SK-N-SH treated with all-trans-retinoic acid at 6 μM for 48 hours (cell line): ENCODE data around the gene CSNK1G3.

Source experiments
- ATAC-seq: fragments of 200-7000 bp; cut with Tn5 transposase; 3 replicates; pipeline ENCODE4 v1.9.1; 2020; ENCODE audit warnings: mild to moderate bottlenecking, moderate library complexity
- BACH2 ChIP-seq: fragments of 250-450 bp; sonication (Bioruptor Pico); IDR thresholded peaks from 2 replicates; pipeline ENCODE4 v1.9.0; 2021; ENCODE audit warnings: mild to moderate bottlenecking, borderline replicate concordance
- CREB5 ChIP-seq: fragments of 250-450 bp; sonication (Bioruptor Pico); IDR thresholded peaks from 2 replicates; pipeline ENCODE4 v1.5.1; 2020; ENCODE audit warnings: low read depth, mild to moderate bottlenecking, moderate library complexity
- CSDC2 ChIP-seq: fragments of 250-450 bp; sonication (Bioruptor Pico); IDR thresholded peaks from 2 replicates; pipeline ENCODE4 v1.5.0; 2020; ENCODE audit warnings: mild to moderate bottlenecking, moderate library complexity
- CSRNP3 ChIP-seq: fragments of 250-450 bp; sonication (Bioruptor Pico); IDR thresholded peaks from 2 replicates; pipeline ENCODE4 v1.5.1; 2021; ENCODE audit warnings: mild to moderate bottlenecking, moderate library complexity
- ESRRG ChIP-seq: fragments of 250-450 bp; sonication (Bioruptor Pico); IDR thresholded peaks from 2 replicates; pipeline ENCODE4 v1.6.1; 2021; ENCODE audit warnings: mild to moderate bottlenecking
- GLIS3 ChIP-seq: fragments of 250-450 bp; sonication (Bioruptor Pico); IDR thresholded peaks from 2 replicates; pipeline ENCODE4 v1.5.0; 2020; ENCODE audit warnings: mild to moderate bottlenecking, moderate library complexity
- POU6F1 ChIP-seq: fragments of 250-450 bp; sonication (Bioruptor Pico); IDR thresholded peaks from 2 replicates; pipeline ENCODE4 v1.8.0; 2021; ENCODE audit warnings: low read depth, mild to moderate bottlenecking, moderate library complexity, borderline replicate concordance
- PPARA ChIP-seq: fragments of 250-450 bp; sonication (Bioruptor Pico); IDR thresholded peaks from 2 replicates; pipeline ENCODE4 v1.5.0; 2020; ENCODE audit warnings: mild to moderate bottlenecking, borderline replicate concordance
- SNAI2 ChIP-seq: fragments of 250-450 bp; sonication (Bioruptor Pico); IDR thresholded peaks from 2 replicates; pipeline ENCODE4 v1.5.0; 2020; ENCODE audit warnings: mild to moderate bottlenecking, moderate library complexity
- TCF4 ChIP-seq: fragments of 250-450 bp; sonication (Bioruptor Pico); IDR thresholded peaks from 2 replicates; pipeline ENCODE4 v1.8.0; 2021; ENCODE audit warnings: mild to moderate bottlenecking, moderate library complexity, borderline replicate concordance
- TOX ChIP-seq: fragments of 250-450 bp; sonication (Bioruptor Pico); IDR thresholded peaks from 2 replicates; pipeline ENCODE4 v1.8.0; 2021; ENCODE audit warnings: mild to moderate bottlenecking, moderate library complexity, borderline replicate concordance
- TSHZ2 ChIP-seq: fragments of 250-450 bp; sonication (Bioruptor Pico); IDR thresholded peaks from 2 replicates; pipeline ENCODE4 v1.5.0; 2020; ENCODE audit warnings: mild to moderate bottlenecking, moderate library complexity
- ZC3H10 ChIP-seq: fragments of 250-450 bp; sonication (Bioruptor Pico); IDR thresholded peaks from 2 replicates; pipeline ENCODE4 v1.5.1; 2021; ENCODE audit warnings: mild to moderate bottlenecking, moderate library complexity
- ZFP3 ChIP-seq: fragments of 250-450 bp; sonication (Bioruptor Pico); IDR thresholded peaks from 2 replicates; pipeline ENCODE4 v1.5.0; 2020; ENCODE audit warnings: mild to moderate bottlenecking, moderate library complexity
- ZFP30 ChIP-seq: fragments of 450-650 bp; formaldehyde crosslinking; IDR thresholded peaks from 2 replicates; pipeline ENCODE4 v1.5.0; 2022; ENCODE audit warnings: mild to moderate bottlenecking, moderate library complexity
- ZNF565 ChIP-seq: fragments of 450-650 bp; formaldehyde crosslinking; conservative IDR thresholded peaks from 2 replicates; pipeline ENCODE4 v1.5.0; 2020; ENCODE audit warnings: low read depth, mild to moderate bottlenecking, moderate library complexity
- ZNF70 ChIP-seq: fragments of 450-650 bp; formaldehyde crosslinking; IDR thresholded peaks from 2 replicates; pipeline ENCODE4 v1.5.0; 2020; ENCODE audit warnings: mild to moderate bottlenecking, moderate library complexity
- ZNF8 ChIP-seq: fragments of 450-650 bp; formaldehyde crosslinking; IDR thresholded peaks from 2 replicates; pipeline ENCODE4 v1.5.0; 2020; ENCODE audit warnings: mild to moderate bottlenecking, moderate library complexity

CSNK1G3 gene

GRCh38 chr5:123659011-123659410 lies 147.0 kb downstream of the CSNK1G3 start:
- no peak for ATAC-seq
- TF ChIP-seq ZC3H10 (CRISPR knock-in tag) (no peak), CREB5 (CRISPR knock-in tag) (no peak), POU6F1 (CRISPR knock-in tag) (no peak), SNAI2 (no peak), CSDC2 (CRISPR knock-in tag) (no peak), ZFP30 (no peak), CSRNP3 (CRISPR knock-in tag) (no peak), ESRRG (CRISPR knock-in tag) (no peak), ZNF70 (CRISPR knock-in tag) (no peak), TCF4 (CRISPR knock-in tag) (no peak), TOX (CRISPR knock-in tag) (no peak)

GRCh38 chr5:123659495-123659894 lies 147.5 kb downstream of the CSNK1G3 start:
- ATAC-seq = no peak
- TF ChIP-seq TCF4 (CRISPR knock-in tag) (no peak), POU6F1 (CRISPR knock-in tag) (no peak), ZNF8 (CRISPR knock-in tag) (no peak), BACH2 (CRISPR knock-in tag) (no peak), CSRNP3 (CRISPR knock-in tag) (no peak), ZC3H10 (CRISPR knock-in tag) (no peak), CREB5 (CRISPR knock-in tag) (no peak), GLIS3 (CRISPR knock-in tag) (no peak), SNAI2 (no peak), TSHZ2 (no peak), ZFP3 (CRISPR knock-in tag) (no peak)

- no peak for ATAC-seq
- TF ChIP-seq TCF4 (CRISPR knock-in tag) = no peak
- TF ChIP-seq ZC3H10 (CRISPR knock-in tag) = no peak
- no peak for TF ChIP-seq TSHZ2
- no peak for TF ChIP-seq TOX (CRISPR knock-in tag)
- TF ChIP-seq SNAI2 = no peak
- TF ChIP-seq GLIS3 (CRISPR knock-in tag) = no peak
- no peak for TF ChIP-seq ZNF565 (CRISPR knock-in tag)
- no peak for TF ChIP-seq PPARA
- no peak for TF ChIP-seq ZFP30
These were observed 153.0 kb downstream of the CSNK1G3 start for GRCh38 chr5:123664961-123665360.
